Posterior vena cava (tissue), 2 donors: ENCODE results near the gene CD63. TPM values are rescaled to one million over a fixed set of nuclear protein-coding genes. Genes with fewer than 3 reads are reported as not detected.
A peak's percentile ranks its signal among the peaks of the same experiment; 100 is the strongest.

ENCODE experiments used
- DNase-seq: peaks from one replicate; pipeline ENCODE4 v3.0.0-alpha.2; 2020; ENCODE audit warnings: low spot score
- intact Hi-C, 2 donors: fragments of 100-400 bp; cut with DNase I; formaldehyde crosslinking; loops; one replicate each; pipeline versions ENCODE4 v1.14.1 to v1.14.2; 2022 to 2023
- total RNA-seq, 2 donors: library from RNA; stranded (reverse); fragmentation: NEBNext Ultra II Directional; extraction: Animal tissue kit (Norgen Biotek cat#: 25700); gene quantifications; one replicate each; pipeline ENCODE4 v1.2.1, GENCODE V29; 2021
- donor health status: DM: yes; HTN: yes; CAD: no.
- donor health status: DM: yes; HTN: yes; CAD: no.

CD63 gene
- total RNA-seq, 2 donors from 2014 or later: 1,385 to 1,570 TPM

GRCh38 chr12:55726971-55727370 is 1.8 kb downstream of the CD63 start:
- DNase-seq: peak; percentile 78
- intact Hi-C loops: loop anchor here in 1 of 2 donors (5.0 kb wide), 1 partner anchor 45 kb away; a partner anchor contains a TSS

GRCh38 chr12:55725556-55725955 is 3.3 kb downstream of the CD63 start:
- intact Hi-C loops: loop anchor here in 1 of 2 donors (5.0 kb wide), 1 partner anchor 43 kb away; a partner anchor contains a TSS
- DNase-seq: peak; percentile 37

GRCh38 chr12:55724940-55725309 is 3.9 kb downstream of the CD63 start:
- intact Hi-C loops: loop anchor here (1.0 to 5.0 kb wide), 2 partner anchors 24 to 43 kb away; a partner anchor contains a TSS
- peak; percentile 62 for DNase-seq

GRCh38 chr12:55724226-55724939 is 4.4 kb downstream of the CD63 start:
- peak; percentile 92 for DNase-seq
- intact Hi-C loops: loop anchor here in 1 of 2 donors (1.0 kb wide), 1 partner anchor 23 kb away; no protein-coding TSS in a partner anchor

GRCh38 chr12:55723516-55724225 is 5.1 kb downstream of the CD63 start:
- intact Hi-C loops: loop anchor here in 1 of 2 donors (1.0 kb wide), 1 partner anchor 22 kb away; no protein-coding TSS in a partner anchor
- DNase-seq: peak; percentile 77

- peak; percentile 79 for DNase-seq
- intact Hi-C loops: no loop called here
These were observed 5.9 kb downstream of the CD63 start for GRCh38 chr12:55722948-55723347.

- intact Hi-C loops: no loop called here
- peak; percentile 82 for DNase-seq
These were observed 7.1 kb downstream of the CD63 start for GRCh38 chr12:55721601-55722213.

- intact Hi-C loops: no loop called here
- peak; percentile 93 for DNase-seq
These were observed 7.8 kb downstream of the CD63 start for GRCh38 chr12:55720894-55721444.

GRCh38 chr12:55720071-55720564 is 8.7 kb downstream of the CD63 start, which contains the start of gene RDH5:
Gene RDH5, plus strand, starts transcription at chr12:55720393. Its CDS starts 792 bp downstream, at chr12:55721185.
- intact Hi-C loops: no loop called here
- peak; percentile 91 for DNase-seq

GRCh38 chr12:55719371-55719770 is 9.4 kb downstream of the CD63 start:
- intact Hi-C loops: no loop called here
- DNase-seq: peak; percentile 75

- peak; percentile 63 for DNase-seq
- intact Hi-C loops: no loop called here
These were observed 10.1 kb downstream of the CD63 start for GRCh38 chr12:55718624-55719275.

- DNase-seq: peak; percentile 24
- intact Hi-C loops: no loop called here
These were observed 10.8 kb downstream of the CD63 start for GRCh38 chr12:55718015-55718414.

GRCh38 chr12:55717011-55718007 is 11.5 kb downstream of the CD63 start:
- peak; percentile 78 for DNase-seq

GRCh38 chr12:55716582-55716957 is 12.2 kb downstream of the CD63 start:
- DNase-seq: no peak
- intact Hi-C loops: no loop called here

More at GRCh38 chr12:55717011-55718007, 11.5 kb downstream of the CD63 start:
- intact Hi-C loops: no loop called here

- intact Hi-C loops: no loop called here
- peak; percentile 98 for DNase-seq
These were observed 12.8 kb downstream of the CD63 start, which contains the start of gene BLOC1S1 for GRCh38 chr12:55715833-55716581. Gene BLOC1S1, plus strand, starts transcription at chr12:55716046. Its CDS starts 6 bp downstream, at chr12:55716052.

- intact Hi-C loops: no loop called here
- DNase-seq: no peak
These were observed 13.5 kb downstream of the CD63 start for GRCh38 chr12:55715169-55715764.

GRCh38 chr12:55713721-55714120 is 15.1 kb downstream of the CD63 start:
- no peak for DNase-seq
- intact Hi-C loops: no loop called here
